ENCODE results near the gene TMEM254.

The TMEM254 gene

DNA sequence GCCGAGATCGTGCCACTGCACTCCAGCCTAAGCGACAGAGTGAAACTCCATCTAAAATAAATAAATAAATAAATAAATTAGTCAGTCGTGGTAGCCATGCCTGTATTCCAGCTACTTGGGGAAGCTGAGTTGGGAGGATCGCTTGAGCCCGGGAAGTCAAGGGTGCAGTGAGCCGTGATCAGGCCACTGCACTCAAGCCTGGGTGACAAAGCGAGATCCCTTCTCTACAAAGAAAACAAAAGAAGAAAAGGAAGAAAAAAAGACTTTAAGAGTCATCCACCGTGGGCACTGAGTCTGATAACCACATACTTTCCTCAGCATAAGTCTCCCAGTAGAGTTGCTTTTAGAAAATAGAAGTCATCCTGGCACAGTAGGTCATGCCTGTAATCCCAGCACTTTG lies 2.6 kb downstream of the TMEM254 start (continued):
- no peak for TF ChIP-seq ZNF776 (tag by site-specific recombination; IDR thresholded peaks at IDR 0.05; ENCODE audit: borderline replicate concordance)

DNA sequence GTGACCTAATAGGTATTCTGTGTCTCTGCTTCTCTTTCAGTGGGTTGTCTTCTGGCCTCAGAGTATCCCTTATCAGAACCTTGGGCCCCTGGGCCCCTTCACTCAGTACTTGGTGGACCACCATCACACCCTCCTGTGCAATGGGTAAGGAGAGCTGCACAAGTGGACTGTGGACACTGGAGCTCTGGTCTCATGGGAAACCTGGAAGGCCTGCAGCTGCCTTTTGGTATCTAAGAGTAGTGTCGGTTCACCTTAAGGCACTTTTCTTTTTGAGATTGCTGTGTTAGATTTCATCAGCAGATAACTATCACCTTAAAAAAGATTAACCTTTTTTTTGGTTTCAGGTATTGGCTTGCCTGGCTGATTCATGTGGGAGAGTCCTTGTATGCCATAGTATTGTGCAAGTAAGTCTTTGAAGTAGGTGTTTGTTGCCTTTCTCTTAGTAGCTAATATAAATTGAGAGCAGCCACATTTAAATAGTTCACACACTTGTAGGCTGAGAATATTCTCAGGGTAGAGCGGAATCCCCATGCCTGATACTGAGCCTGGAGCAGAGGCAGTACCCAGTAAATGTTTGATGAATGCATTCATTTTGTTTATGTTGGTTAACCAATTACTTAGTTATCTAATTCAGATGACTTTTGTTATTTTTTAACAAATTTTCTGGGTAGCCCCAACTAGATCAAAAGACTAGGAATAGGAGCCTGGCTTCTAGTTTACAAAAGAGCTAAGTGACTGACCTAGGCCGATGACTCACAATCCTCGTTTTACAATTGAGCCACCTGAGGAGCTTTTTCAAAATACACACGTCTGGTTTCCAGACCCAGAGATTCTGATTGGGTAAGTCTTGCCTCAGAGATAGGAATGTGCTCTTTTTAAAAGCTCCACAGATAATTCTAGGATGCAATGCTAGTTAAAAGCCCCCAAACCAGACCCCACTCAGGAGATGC lies 3.6 kb downstream of the TMEM254 start:
- Histone ChIP-seq H3K4me1 (ENCODE audit: control insufficient read depth, insufficient read depth, low read length) (no peaks in the 10 kb centered on the region), H3K4me3 (ENCODE audit: low read depth, low read length) (no peak overlapping the region), H3K9me3 (ENCODE audit: control insufficient read depth, insufficient read depth, low read depth, low read length) (no peaks in the 10 kb centered on the region), H3K27ac (ENCODE audit: extremely low read depth, low read depth, low read length) (no peak overlapping the region), H3K36me3 (ENCODE audit: control insufficient read depth in 2 of 2, insufficient read depth in 1 of 2, low read length in 2 of 2) (peaks cover 3 to 4% of the 10 kb centered on the region in 2 experiments; a peak in 2 of 3 replicates)
- TF ChIP-seq SCRT2 (tag by site-specific recombination; IDR thresholded peaks at IDR 0.05) (peak; percentile 90), SP3 (tag by site-specific recombination; IDR thresholded peaks at IDR 0.05) (no peak), PRDM1 (tag by site-specific recombination; IDR thresholded peaks at IDR 0.05) (no peak), ZFP69B (tag by site-specific recombination; IDR thresholded peaks at IDR 0.05) (no peak), KLF8 (tag by site-specific recombination; IDR thresholded peaks at IDR 0.05) (no peak), ZNF423 (tag by site-specific recombination; IDR thresholded peaks at IDR 0.05) (no peak), ZNF843 (tag by site-specific recombination; IDR thresholded peaks at IDR 0.05) (no peak), ZNF248 (tag by site-specific recombination; IDR thresholded peaks at IDR 0.05) (no peak), ZNF169 (tag by site-specific recombination; IDR thresholded peaks at IDR 0.05) (no peak), ZNF660 (tag by site-specific recombination; IDR thresholded peaks at IDR 0.05) (peak; percentile 43; the same call in 1 of the 2 replicates), ZNF530 (tag by site-specific recombination; IDR thresholded peaks at IDR 0.05; ENCODE audit: low read depth) (no peak)
- TF ChIP-seq, protein P1, sequence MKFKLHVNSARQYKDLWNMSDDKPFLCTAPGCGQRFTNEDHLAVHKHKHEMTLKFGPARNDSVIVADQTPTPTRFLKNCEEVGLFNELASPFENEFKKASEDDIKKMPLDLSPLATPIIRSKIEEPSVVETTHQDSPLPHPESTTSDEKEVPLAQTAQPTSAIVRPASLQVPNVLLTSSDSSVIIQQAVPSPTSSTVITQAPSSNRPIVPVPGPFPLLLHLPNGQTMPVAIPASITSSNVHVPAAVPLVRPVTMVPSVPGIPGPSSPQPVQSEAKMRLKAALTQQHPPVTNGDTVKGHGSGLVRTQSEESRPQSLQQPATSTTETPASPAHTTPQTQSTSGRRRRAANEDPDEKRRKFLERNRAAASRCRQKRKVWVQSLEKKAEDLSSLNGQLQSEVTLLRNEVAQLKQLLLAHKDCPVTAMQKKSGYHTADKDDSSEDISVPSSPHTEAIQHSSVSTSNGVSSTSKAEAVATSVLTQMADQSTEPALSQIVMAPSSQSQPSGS (tag by site-specific recombination; IDR thresholded peaks at IDR 0.05; ENCODE audit: low read depth) = no peak
- ChIA-PET POLR2A (no interaction called here), CTCF (interaction anchor here (0.9 to 1.0 kb wide), 2 partner anchors 23 to 62 kb away, joined by 3 to 5 read pairs; no protein-coding TSS in a partner anchor)

DNA sequence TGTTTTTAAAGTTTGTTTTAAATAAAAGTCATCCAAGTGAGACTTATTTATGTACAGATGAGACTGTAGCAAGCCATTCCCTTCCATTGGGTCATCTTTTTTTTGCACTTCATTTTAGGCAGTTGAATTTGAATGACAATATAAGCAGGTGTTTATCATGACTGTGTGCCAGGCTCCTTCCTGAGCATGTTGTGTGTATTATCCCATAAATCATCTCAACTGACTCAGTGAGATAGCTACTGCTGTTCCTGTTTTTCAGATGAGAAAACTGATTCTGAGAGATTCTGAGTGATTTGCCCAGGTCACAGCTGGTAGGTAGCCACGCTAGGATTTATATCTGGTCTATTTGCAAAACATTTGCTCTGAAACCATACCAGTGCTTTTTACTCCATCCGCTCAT lies 11.7 kb downstream of the TMEM254 start:
- POLR2A ChIA-PET = no interaction called here
- CTCF ChIA-PET = no interaction called here
- Histone ChIP-seq H3K4me1 (ENCODE audit: control insufficient read depth, insufficient read depth, low read length) (no peaks in the 10 kb centered on the region), H3K9me3 (ENCODE audit: control insufficient read depth, insufficient read depth, low read depth, low read length) (no peaks in the 10 kb centered on the region), H3K27ac (ENCODE audit: extremely low read depth, low read depth, low read length) (no peak overlapping the region), H3K36me3 (ENCODE audit: control insufficient read depth in 2 of 2, insufficient read depth in 1 of 2, low read length in 2 of 2) (no peaks in the 10 kb centered on the region; a peak in 1 of 3 replicates), H3K4me3 (ENCODE audit: low read depth, low read length) (no peak overlapping the region)
- no peak for TF ChIP-seq ZNF776 (tag by site-specific recombination; IDR thresholded peaks at IDR 0.05; ENCODE audit: borderline replicate concordance)
- TF ChIP-seq ZNF404 (tag by site-specific recombination; IDR thresholded peaks at IDR 0.05) = no peak
- TF ChIP-seq, protein P2, sequence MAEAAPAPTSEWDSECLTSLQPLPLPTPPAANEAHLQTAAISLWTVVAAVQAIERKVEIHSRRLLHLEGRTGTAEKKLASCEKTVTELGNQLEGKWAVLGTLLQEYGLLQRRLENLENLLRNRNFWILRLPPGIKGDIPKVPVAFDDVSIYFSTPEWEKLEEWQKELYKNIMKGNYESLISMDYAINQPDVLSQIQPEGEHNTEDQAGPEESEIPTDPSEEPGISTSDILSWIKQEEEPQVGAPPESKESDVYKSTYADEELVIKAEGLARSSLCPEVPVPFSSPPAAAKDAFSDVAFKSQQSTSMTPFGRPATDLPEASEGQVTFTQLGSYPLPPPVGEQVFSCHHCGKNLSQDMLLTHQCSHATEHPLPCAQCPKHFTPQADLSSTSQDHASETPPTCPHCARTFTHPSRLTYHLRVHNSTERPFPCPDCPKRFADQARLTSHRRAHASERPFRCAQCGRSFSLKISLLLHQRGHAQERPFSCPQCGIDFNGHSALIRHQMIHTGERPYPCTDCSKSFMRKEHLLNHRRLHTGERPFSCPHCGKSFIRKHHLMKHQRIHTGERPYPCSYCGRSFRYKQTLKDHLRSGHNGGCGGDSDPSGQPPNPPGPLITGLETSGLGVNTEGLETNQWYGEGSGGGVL (tag by site-specific recombination; IDR thresholded peaks at IDR 0.05) = no peak
- no peak for TF ChIP-seq ZNF174 (tag by site-specific recombination; IDR thresholded peaks at IDR 0.05)
- no peak for TF ChIP-seq ZNF416 (tag by site-specific recombination; IDR thresholded peaks at IDR 0.05)
- TF ChIP-seq, protein P3, sequence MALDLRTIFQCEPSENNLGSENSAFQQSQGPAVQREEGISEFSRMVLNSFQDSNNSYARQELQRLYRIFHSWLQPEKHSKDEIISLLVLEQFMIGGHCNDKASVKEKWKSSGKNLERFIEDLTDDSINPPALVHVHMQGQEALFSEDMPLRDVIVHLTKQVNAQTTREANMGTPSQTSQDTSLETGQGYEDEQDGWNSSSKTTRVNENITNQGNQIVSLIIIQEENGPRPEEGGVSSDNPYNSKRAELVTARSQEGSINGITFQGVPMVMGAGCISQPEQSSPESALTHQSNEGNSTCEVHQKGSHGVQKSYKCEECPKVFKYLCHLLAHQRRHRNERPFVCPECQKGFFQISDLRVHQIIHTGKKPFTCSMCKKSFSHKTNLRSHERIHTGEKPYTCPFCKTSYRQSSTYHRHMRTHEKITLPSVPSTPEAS (tag by site-specific recombination; IDR thresholded peaks at IDR 0.05) = no peak
- TF ChIP-seq, protein P4, sequence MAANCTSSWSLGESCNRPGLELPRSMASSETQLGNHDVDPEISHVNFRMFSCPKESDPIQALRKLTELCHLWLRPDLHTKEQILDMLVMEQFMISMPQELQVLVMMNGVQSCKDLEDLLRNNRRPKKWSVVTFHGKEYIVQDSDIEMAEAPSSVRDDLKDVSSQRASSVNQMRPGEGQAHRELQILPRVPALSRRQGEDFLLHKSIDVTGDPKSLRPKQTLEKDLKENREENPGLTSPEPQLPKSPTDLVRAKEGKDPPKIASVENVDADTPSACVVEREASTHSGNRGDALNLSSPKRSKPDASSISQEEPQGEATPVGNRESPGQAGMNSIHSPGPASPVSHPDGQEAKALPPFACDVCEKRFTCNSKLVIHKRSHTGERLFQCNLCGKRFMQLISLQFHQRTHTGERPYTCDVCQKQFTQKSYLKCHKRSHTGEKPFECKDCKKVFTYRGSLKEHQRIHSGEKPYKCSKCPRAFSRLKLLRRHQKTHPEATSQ (tag by site-specific recombination; IDR thresholded peaks at IDR 0.05) = no peak
- no peak for TF ChIP-seq BCL11A (tag by site-specific recombination; IDR thresholded peaks at IDR 0.05; ENCODE audit: low read depth)
- TF ChIP-seq, protein P5, sequence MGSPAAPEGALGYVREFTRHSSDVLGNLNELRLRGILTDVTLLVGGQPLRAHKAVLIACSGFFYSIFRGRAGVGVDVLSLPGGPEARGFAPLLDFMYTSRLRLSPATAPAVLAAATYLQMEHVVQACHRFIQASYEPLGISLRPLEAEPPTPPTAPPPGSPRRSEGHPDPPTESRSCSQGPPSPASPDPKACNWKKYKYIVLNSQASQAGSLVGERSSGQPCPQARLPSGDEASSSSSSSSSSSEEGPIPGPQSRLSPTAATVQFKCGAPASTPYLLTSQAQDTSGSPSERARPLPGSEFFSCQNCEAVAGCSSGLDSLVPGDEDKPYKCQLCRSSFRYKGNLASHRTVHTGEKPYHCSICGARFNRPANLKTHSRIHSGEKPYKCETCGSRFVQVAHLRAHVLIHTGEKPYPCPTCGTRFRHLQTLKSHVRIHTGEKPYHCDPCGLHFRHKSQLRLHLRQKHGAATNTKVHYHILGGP (tag by site-specific recombination; IDR thresholded peaks at IDR 0.05) = no peak
- no peak for TF ChIP-seq ZNF37A (tag by site-specific recombination; IDR thresholded peaks at IDR 0.05)
- TF ChIP-seq ZNF571 (tag by site-specific recombination; IDR thresholded peaks at IDR 0.05) = no peak
- no peak for TF ChIP-seq ZNF132 (tag by site-specific recombination; IDR thresholded peaks at IDR 0.05; ENCODE audit: borderline replicate concordance)
- TF ChIP-seq SP3 (tag by site-specific recombination; IDR thresholded peaks at IDR 0.05) = no peak
- TF ChIP-seq HOXC10 (CRISPR knock-in tag; IDR thresholded peaks at IDR 0.05) = no peak

Measured in HEK293 (cell line).